Measurements from ENCODE around the gene ADAP1. TPM values are rescaled to one million over a fixed set of nuclear protein-coding genes. Genes with fewer than 3 reads are reported as not detected.
A peak's percentile ranks its signal among the peaks of the same experiment; 100 is the strongest.

ADAP1 gene
- total and polyA plus RNA-seq, 12 donors = 2.3 to 14.9 (median 9.7) TPM

DNA sequence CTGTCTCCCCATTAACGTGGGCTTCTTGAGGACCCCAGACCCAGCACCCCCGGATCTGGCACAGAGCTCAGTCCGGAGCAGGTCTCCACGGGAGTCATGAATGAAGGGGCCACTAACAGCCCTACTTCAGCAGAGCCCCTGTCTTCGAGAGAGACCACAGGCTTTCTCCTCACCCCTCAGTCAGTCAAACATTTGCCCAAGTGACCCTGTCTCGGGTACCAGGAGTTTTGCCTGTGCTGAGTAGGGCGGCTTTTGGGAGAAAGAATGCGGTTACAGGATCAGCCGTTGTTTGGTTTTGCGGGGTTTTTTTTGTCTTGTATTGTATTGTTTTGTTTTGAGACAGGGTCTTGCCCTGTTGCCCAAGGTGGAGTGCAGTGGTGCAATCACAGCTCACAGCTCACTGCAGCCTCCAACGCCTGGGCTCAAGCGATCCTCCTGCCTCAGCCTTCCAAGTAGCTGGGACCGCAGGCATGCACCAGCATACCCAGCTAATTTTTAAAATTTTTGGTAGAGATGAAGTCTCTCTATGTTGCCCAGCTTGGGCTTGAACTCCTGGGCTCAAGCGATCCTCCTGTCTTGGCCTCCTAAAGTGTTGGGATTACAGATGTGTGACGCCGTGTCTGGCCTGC lies 16.5 kb downstream of the ADAP1 start:
- DNase-seq (peak in 1 of 2 donors; percentile 1), ATAC-seq (no peak)
- H3K4me3 ChIP-seq = no peak overlapping the region
- no peak overlapping the region for H3K27ac ChIP-seq
- 88 to 90% methylated on average over 16 of the region's 16 CpGs for WGBS, 2 donors
- TF ChIP-seq, protein P1, sequence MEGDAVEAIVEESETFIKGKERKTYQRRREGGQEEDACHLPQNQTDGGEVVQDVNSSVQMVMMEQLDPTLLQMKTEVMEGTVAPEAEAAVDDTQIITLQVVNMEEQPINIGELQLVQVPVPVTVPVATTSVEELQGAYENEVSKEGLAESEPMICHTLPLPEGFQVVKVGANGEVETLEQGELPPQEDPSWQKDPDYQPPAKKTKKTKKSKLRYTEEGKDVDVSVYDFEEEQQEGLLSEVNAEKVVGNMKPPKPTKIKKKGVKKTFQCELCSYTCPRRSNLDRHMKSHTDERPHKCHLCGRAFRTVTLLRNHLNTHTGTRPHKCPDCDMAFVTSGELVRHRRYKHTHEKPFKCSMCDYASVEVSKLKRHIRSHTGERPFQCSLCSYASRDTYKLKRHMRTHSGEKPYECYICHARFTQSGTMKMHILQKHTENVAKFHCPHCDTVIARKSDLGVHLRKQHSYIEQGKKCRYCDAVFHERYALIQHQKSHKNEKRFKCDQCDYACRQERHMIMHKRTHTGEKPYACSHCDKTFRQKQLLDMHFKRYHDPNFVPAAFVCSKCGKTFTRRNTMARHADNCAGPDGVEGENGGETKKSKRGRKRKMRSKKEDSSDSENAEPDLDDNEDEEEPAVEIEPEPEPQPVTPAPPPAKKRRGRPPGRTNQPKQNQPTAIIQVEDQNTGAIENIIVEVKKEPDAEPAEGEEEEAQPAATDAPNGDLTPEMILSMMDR (IDR thresholded peaks at IDR 0.05) = no peak
- peaks cover 0 to 8% (median 0%) of the 10 kb centered on the region in 9 donors for H3K36me3 ChIP-seq
- no peaks in the 10 kb centered on the region for H3K27me3 ChIP-seq
- peaks cover 0 to 8% (median 0%) of the 10 kb centered on the region in 11 donors for H3K9me3 ChIP-seq
- intact Hi-C loops (cut with DNase I) = no loop called here
- peaks cover 0 to 7% (median 0%) of the 10 kb centered on the region in 9 donors for H3K4me1 ChIP-seq

DNA sequence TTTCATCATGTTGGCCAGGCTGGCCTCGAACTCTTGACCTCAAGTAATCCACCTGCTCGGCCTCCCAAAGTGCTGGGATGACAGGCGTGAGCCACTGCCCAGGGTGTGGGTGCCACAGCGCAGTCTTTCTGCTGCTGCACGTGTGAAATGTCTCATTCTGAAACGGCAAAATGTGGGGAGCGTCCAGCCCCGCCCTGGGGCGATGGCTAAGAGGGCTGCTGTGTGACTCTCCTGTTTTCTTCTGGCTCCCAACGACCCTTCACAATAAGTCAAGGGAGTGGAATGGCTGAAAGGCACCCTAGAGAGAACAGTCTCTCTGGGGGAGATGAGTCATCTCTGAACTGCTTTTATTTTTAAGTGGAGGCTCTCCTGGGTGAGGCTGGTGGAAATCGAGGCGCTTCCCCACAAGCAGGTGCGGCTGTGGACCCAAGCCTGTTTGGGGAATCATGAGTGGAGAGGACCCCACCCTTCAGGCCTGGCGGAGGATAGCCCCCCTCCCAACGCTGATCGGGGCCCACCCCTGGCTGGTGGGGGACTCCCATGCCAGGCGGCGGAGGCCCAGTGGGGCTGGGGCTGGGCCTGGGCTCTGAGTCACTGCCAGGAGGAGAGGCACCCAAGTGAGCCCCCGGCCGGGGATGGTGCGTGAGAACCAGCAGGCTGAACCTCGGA lies 18.0 kb downstream of the ADAP1 start:
- Histone ChIP-seq H3K27ac (no peak overlapping the region), H3K4me3 (no peak overlapping the region), H3K36me3 (peaks cover 0 to 8% (median 0%) of the 10 kb centered on the region in 9 donors), H3K27me3 (no peaks in the 10 kb centered on the region), H3K9me3 (peaks cover 0 to 8% (median 0%) of the 10 kb centered on the region in 11 donors), H3K4me1 (peaks cover 0 to 14% (median 0%) of the 10 kb centered on the region in 9 donors)
- no peak for ATAC-seq
- TF ChIP-seq, protein P1 (IDR thresholded peaks at IDR 0.05) = no peak
- 85 to 86% methylated on average over 22 of the region's 22 CpGs for WGBS, 2 donors
- peak in 1 of 2 donors; percentile 5 for DNase-seq
- intact Hi-C loops (cut with DNase I) = no loop called here

DNA sequence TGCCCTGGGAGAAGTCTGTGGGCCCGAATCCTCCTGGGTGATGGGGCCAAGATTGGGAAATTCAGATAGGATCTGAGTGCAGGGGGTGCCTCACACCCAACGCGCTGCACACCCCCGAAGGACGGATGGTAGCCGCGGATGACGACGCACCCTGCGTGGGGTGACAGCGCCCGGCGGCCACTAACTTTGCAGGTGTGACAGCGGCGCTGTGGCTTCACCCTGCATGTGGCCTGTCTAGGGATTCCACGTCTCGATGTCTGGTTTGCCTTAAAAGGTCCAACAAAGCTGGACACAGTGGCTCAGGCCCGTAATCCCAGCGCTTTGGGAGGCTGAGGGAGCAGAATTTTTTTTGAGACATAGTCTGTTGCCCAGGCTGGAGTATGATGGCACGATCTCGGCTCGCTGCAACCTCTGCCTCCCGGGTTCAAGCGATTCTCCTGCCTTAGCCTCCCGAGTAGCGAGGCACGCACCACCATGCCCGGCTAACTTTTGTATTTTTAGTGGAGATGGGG lies 18.6 kb downstream of the ADAP1 start:
- Histone ChIP-seq H3K27me3 (no peaks in the 10 kb centered on the region), H3K27ac (no peak overlapping the region), H3K4me1 (peaks cover 0 to 13% (median 0%) of the 10 kb centered on the region in 9 donors), H3K9me3 (peaks cover 0 to 7% (median 0%) of the 10 kb centered on the region in 11 donors), H3K4me3 (no peak overlapping the region), H3K36me3 (peaks cover 0 to 8% (median 0%) of the 10 kb centered on the region in 9 donors)
- WGBS, 2 donors = 92 to 94% methylated on average over 28 of the region's 28 CpGs
- TF ChIP-seq, protein P1 (IDR thresholded peaks at IDR 0.05) = no peak
- ATAC-seq (no peak), DNase-seq (peak in 1 of 2 donors; percentile 3)
- intact Hi-C loops (cut with DNase I) = no loop called here

DNA sequence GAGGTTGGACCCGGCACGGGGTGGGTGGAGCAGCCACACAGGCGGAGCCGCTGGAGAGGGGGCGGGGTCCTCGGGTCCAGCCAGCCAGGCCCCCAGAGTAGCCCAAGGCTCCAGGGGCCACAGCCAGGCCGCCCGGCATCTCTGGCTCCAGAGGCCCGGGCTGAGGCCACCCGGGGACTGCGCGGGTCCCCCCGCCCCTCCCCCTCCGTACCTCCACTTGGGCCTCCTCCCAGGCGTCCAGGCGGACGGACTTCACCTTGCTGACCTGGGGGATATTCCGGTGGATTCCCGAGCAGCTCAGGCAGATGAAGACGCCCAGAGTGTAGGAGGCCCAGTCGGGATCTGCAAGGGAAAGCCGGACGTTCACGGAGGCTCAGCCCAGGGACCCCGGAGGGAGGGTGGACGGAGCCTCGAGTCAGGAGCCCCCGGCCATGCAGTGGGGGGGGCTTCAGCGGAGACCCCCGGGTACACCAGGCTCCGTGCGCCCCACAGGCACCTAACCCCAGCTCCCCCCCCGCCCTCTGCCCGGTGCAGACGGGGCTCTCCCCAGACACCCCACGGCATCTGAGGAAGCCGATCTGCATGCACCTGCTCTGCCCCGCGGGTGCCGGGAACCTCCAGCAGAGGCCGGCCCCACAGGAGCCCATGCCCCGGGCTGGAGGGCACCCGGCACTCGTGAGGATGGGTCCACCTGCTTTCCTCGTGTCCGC lies 19.2 kb downstream of the ADAP1 start:
- Histone ChIP-seq H3K4me1 (peaks cover 0 to 19% (median 0%) of the 10 kb centered on the region in 9 donors), H3K4me3 (no peak overlapping the region), H3K9me3 (peaks cover 0 to 1% (median 0%) of the 10 kb centered on the region in 11 donors), H3K36me3 (peaks cover 0 to 8% (median 0%) of the 10 kb centered on the region in 9 donors), H3K27ac (no peak overlapping the region), H3K27me3 (no peaks in the 10 kb centered on the region)
- intact Hi-C loops (cut with DNase I) = no loop called here
- peak in 1 of 2 donors; percentile 7 for DNase-seq
- 83 to 86% methylated on average over 44 to 46 of the region's 46 CpGs for WGBS, 2 donors
- TF ChIP-seq, protein P1 (IDR thresholded peaks at IDR 0.05) = no peak
- ATAC-seq = peak in 1 of 8 donors; percentile 10

All from heart right ventricle (tissue), 16 donors.